Measurements from ENCODE around the gene CNTNAP2. TPM values are rescaled to one million over a fixed set of nuclear protein-coding genes. Genes with fewer than 3 reads are reported as not detected.

Gene CNTNAP2
- total and polyA plus RNA-seq, 2 of the 13 experiments (the other 11 are each of a cell fraction or from before 2014, with no cell fraction given): 0.40 to 0.42 TPM

GRCh38 chr7:148437043-148437442, 2320.4 kb downstream of the CNTNAP2 start:
- Histone ChIP-seq H3K79me2 (ENCODE audit: insufficient read depth, low read length) (peaks cover 9% of the 10 kb centered on the region), H2AFZ (ENCODE audit: low read length) (peak overlapping the region; percentile 56), H3K27ac (ENCODE audit: extremely low read length, insufficient read depth, low read length) (no peak overlapping the region), H4K20me1 (ENCODE audit: insufficient read depth, low read length) (no peaks in the 10 kb centered on the region), H3K36me3 (replicated peaks in 1 of 2; ENCODE audit: control insufficient read depth in 1 of 2, insufficient read depth in 2 of 2, low read length in 2 of 2) (no peaks in the 10 kb centered on the region), H3K4me1 (ENCODE audit: insufficient read depth, low read length) (peaks cover 63% of the 10 kb centered on the region), H3K4me2 (ENCODE audit: low read depth, low read length) (peak overlapping the region; percentile 86), H3K9me3 (ENCODE audit: low read length) (no peaks in the 10 kb centered on the region), H3K4me3 (replicated peaks in 1 of 3; ENCODE audit: insufficient read depth in 1 of 3, low read depth in 2 of 3, low read length in 3 of 3) (peak overlapping the region in 2 of 3 experiments; percentile 45 to 73; a peak in 3 of 6 replicates), H3K27me3 (ENCODE audit: control insufficient read depth in 1 of 2, insufficient read depth in 2 of 2, low read length in 2 of 2) (no peaks in the 10 kb centered on the region; a peak in 1 of 5 replicates), H3K9ac (ENCODE audit: insufficient read depth, low read depth, low read length) (peak overlapping the region; percentile 69)
- ChIA-PET CTCF (ENCODE audit: low intra/inter-chr PET ratio, low total read pairs) (no interaction called here), POLR2A (interaction anchor here (1.7 to 2.0 kb wide), 2 partner anchors 9 to 11 kb away, joined by 4 to 7 read pairs; no protein-coding TSS in a partner anchor)
- no TSS peak for BruUV-seq (replicated peaks)
- FAIRE-seq (no peak), DNase-seq (ENCODE audit: low spot score) (no peak), ATAC-seq (no peak)
- in situ Hi-C loops (cut with HindIII; ENCODE audit: extremely low pct_ligation_motif_present, low pct_unique_long_range_greater_than_20kb) (no loop called here), intact Hi-C loops (cut with micrococcal nuclease; ENCODE audit: unreplicated experiment) (no loop called here)
- TF ChIP-seq ZNF501 (CRISPR knock-in tag; IDR thresholded peaks at IDR 0.05) (0 out of 2 replicates have a peak, but pooled peaks have one; percentile 6), RBFOX2 (IDR thresholded peaks at IDR 0.05; ENCODE audit: low read depth, low read length) (no peak)
- 71% methylated on average over 4 of the region's 4 CpGs for WGBS (ENCODE audit: low lambda C conversion rate)

GRCh38 chr7:148442141-148442655, 2325.6 kb downstream of the CNTNAP2 start:
- Histone ChIP-seq H3K79me2 (ENCODE audit: insufficient read depth, low read length) (no peaks in the 10 kb centered on the region), H3K9me3 (ENCODE audit: low read length) (peaks cover 15% of the 10 kb centered on the region), H3K9ac (ENCODE audit: insufficient read depth, low read depth, low read length) (no peak overlapping the region), H2AFZ (ENCODE audit: low read length) (no peak overlapping the region), H3K4me3 (replicated peaks in 1 of 3; ENCODE audit: insufficient read depth in 1 of 3, low read depth in 2 of 3, low read length in 3 of 3) (no peak overlapping the region), H4K20me1 (ENCODE audit: insufficient read depth, low read length) (no peaks in the 10 kb centered on the region), H3K4me1 (ENCODE audit: insufficient read depth, low read length) (peaks cover 22% of the 10 kb centered on the region), H3K27me3 (ENCODE audit: control insufficient read depth in 1 of 2, insufficient read depth in 2 of 2, low read length in 2 of 2) (no peaks in the 10 kb centered on the region), H3K27ac (ENCODE audit: extremely low read length, insufficient read depth, low read length) (no peak overlapping the region), H3K4me2 (ENCODE audit: low read depth, low read length) (no peak overlapping the region), H3K36me3 (replicated peaks in 1 of 2; ENCODE audit: control insufficient read depth in 1 of 2, insufficient read depth in 2 of 2, low read length in 2 of 2) (no peaks in the 10 kb centered on the region)
- 77% methylated on average over 8 of the region's 8 CpGs for WGBS (ENCODE audit: low lambda C conversion rate)
- POLR2A ChIA-PET: no interaction called here
- TF ChIP-seq ZNF446 (CRISPR knock-in tag; IDR thresholded peaks at IDR 0.05): no peak
- intact Hi-C loops (cut with micrococcal nuclease; ENCODE audit: unreplicated experiment): no loop called here
- no peak for FAIRE-seq
- no peak for ATAC-seq
- in situ Hi-C loops (cut with HindIII; ENCODE audit: extremely low pct_ligation_motif_present, low pct_unique_long_range_greater_than_20kb): no loop called here
- CTCF ChIA-PET (ENCODE audit: low intra/inter-chr PET ratio, low total read pairs): no interaction called here
- BruUV-seq (replicated peaks): no TSS peak
- DNase-seq (ENCODE audit: low spot score): no peak
